Measurements from ENCODE around the gene RPL36. TPM values are rescaled to one million over a fixed set of nuclear protein-coding genes. Genes with fewer than 3 reads are reported as not detected.

The RPL36 gene
- total and polyA plus RNA-seq, 9 of the 15 experiments (the other 6 are each of a cell fraction or from before 2014, with no cell fraction given) = 350 to 3,412 (median 1,507) TPM

- no peak for TF ChIP-seq ELF2 (CRISPR knock-in tag; IDR thresholded peaks at IDR 0.05)
- no peak for TF ChIP-seq JUNB (CRISPR knock-in tag; conservative IDR thresholded peaks at IDR 0.05)
- no peak for TF ChIP-seq HDAC6 (IDR thresholded peaks at IDR 0.05; ENCODE audit: low read depth, low read length)
- 0 out of 2 replicates have a peak, but pooled peaks have one; percentile 35 for TF ChIP-seq KHSRP (IDR thresholded peaks at IDR 0.05)
- TF ChIP-seq ZNF644 (tag; IDR thresholded peaks at IDR 0.05; ENCODE audit: low read depth) = no peak; the same call in 1 of the 2 replicates
- TF ChIP-seq DEAF1 (CRISPR knock-in tag; IDR thresholded peaks at IDR 0.05) = no peak
- TF ChIP-seq POLR3G (IDR thresholded peaks at IDR 0.05; ENCODE audit: extremely low read depth, insufficient read length, insufficient replicate concordance) = no peak
- 0 out of 2 replicates have a peak, but pooled peaks have one; percentile 5 for TF ChIP-seq OTX1 (CRISPR knock-in tag; IDR thresholded peaks at IDR 0.05)
- peak; percentile 74; the same call in 1 of the 2 replicates for TF ChIP-seq NR2C1 (IDR thresholded peaks at IDR 0.05)
- TF ChIP-seq NR2C1 (tag; IDR thresholded peaks at IDR 0.05) = peak; percentile 74
- TF ChIP-seq DPF2 (IDR thresholded peaks at IDR 0.05) = peak; percentile 80; the same call in 1 of the 2 replicates
- no peak for TF ChIP-seq RBM14 (IDR thresholded peaks at IDR 0.05; ENCODE audit: borderline replicate concordance, insufficient read depth, low read depth, low read length)
- TF ChIP-seq ELF4 (CRISPR knock-in tag; IDR thresholded peaks at IDR 0.05) = no peak
- peak; percentile 69; the same call in 1 of the 2 replicates for TF ChIP-seq RHOXF2B (CRISPR knock-in tag; conservative IDR thresholded peaks at IDR 0.05)
- no peak for TF ChIP-seq FOXP4 (CRISPR knock-in tag; IDR thresholded peaks at IDR 0.05; ENCODE audit: borderline replicate concordance)
- TF ChIP-seq IRF2 (CRISPR knock-in tag; IDR thresholded peaks at IDR 0.05) = no peak
- TF ChIP-seq KLF6 (CRISPR knock-in tag; IDR thresholded peaks at IDR 0.05; ENCODE audit: borderline replicate concordance) = no peak
- TF ChIP-seq NRF1 (conservative IDR thresholded peaks at IDR 0.05 in 1 of 2, IDR thresholded peaks at IDR 0.05 in 1 of 2) = peak in 1 of 2 experiments; percentile 36; a peak in 2 of 4 replicates
- no peak for TF ChIP-seq HINFP (tag; conservative IDR thresholded peaks at IDR 0.05; ENCODE audit: low read depth)
- TF ChIP-seq ZBTB8A (IDR thresholded peaks at IDR 0.05; ENCODE audit: partially characterized antibody) = no peak
- peak; percentile 84 for TF ChIP-seq HDAC3 (IDR thresholded peaks at IDR 0.05; ENCODE audit: borderline replicate concordance, partially characterized antibody)
These were observed 28.6 kb downstream of the RPL36 start (continued) for GRCh38 chr19:5718579-5719273.

All from K562 (cell line).